Stimulated activated CD4-positive, alpha-beta T cell treated with anti-CD3 and anti-CD28 coated beads, Interleukin-4, amount 100 ng/mL, for 1 hour (primary cell): ENCODE measurements around the gene RNF39.

Experiments
- DNase-seq: peaks from one replicate; pipeline ENCODE4 v3.0.0-alpha.2; 2020

The RNF39 gene

DNA sequence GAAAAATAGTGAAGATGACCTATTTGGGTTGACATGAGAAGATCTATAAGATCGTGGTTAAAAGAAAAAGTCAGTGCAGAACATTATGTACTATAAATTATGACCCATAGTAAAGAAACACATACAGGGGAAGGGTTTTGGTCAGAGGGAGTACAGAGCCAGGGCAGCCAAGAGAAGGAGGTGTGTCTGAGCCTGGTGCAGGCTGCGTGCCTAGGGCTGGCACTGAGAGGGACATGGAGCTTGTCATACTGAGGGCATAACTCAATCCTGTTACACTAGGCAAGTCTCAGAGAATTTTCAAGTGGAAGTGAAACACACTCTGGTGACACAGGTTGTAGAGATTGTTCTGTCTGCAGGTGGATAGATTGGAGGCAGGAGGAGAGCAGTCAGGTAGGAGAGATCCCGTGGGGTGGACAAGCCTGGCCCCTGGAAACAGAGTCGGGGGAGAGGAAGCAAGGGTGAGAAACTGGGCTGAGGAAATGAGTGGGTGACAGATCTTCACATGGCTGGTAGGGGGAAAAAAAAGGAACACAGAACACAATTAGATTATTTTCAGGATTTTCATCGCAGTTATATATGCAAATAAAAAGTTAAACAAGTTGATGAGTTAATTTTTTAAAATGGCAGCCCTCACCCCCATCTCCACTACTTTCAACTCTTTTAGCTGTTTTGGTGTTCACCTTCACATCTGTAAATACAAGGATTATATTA is 18.5 kb upstream of the RNF39 start:
- no peak for DNase-seq

DNA sequence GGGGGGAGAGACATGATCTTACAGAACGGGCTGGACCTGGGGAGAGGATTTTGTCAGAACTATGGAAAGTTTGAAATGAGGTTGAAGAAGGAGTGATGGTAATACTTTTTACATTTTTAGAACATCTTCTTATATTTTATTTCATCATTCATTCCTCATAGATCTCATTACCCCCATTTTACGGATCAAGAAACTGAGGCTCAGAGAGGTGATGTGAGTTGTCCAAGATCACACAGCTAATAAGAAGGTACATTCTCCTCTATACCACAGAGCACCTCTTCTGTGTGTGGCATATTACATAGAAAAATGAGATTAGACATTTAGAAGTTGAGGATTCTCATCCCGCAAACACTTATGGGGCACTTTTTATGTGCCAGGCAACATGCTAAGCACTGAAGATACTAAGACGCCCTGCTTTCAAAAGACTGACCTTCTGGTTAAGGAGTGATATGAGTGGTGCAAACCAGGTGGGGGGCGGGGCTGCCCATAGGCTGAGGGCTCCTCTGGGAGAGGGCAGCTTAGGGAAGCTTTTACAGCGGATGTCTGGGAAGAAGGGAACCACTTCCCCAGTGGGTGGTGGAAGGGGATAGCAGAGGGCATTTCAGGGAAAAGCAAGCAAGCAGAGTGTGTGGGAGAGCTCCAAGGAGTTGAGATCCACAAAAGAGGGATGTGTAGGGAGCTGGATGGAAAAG is 17.4 kb upstream of the RNF39 start:
- no peak for DNase-seq

- no peak for DNase-seq
Observed at GRCh38 chr6:30091577-30092381, 16.2 kb upstream of the RNF39 start.

GRCh38 chr6:30087876-30088275 is 12.3 kb upstream of the RNF39 start:
- no peak for DNase-seq

GRCh38 chr6:30077218-30077617 is 1.6 kb upstream of the RNF39 start:
- no peak for DNase-seq

DNA sequence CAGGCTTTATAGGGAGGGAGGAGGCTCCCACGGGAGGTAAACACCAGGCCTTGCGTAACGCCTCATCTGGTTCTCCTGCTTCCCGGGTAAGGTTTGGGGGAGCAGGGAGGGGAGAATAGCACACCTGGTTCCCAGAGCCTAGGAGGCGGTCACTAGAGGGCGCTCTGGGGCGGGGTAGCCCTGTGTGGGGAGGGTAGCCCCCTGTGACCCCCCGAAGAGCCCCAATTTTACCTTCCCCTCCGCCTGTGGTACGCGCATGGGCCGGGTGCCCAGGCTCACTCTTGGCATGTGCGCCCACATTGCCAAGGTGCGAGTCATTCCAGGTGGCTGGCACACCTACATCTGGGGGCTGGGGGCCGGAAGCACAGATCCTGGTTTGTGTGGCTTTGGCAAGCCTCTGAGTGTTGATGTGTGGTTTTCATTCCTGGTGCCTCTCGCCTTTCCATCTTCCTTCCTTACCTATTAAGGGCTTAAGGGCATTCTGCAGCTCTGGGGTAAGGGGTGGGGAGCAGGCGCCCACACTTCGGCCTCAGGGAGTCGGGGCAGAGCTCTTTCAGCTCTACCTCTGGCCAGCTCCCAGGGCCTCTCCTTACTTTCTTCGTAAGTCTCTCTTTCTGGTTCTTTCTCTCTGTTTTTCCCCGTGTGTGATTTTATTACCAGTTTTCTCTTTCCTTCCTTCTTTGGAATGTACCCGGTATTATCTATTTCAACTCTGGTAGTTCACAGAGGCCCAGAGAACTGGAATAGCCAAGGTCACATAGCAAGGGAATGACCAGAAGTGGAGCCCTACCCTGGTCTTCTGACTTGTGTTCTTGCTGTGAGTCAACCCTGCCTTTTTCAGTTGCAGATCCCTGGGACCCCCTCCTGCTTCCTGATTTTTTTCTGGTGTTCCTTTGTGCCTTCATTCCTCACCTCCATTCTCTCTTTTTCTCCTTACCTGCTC is 492 bp upstream of the RNF39 start:
- peak; percentile 29 for DNase-seq

DNA sequence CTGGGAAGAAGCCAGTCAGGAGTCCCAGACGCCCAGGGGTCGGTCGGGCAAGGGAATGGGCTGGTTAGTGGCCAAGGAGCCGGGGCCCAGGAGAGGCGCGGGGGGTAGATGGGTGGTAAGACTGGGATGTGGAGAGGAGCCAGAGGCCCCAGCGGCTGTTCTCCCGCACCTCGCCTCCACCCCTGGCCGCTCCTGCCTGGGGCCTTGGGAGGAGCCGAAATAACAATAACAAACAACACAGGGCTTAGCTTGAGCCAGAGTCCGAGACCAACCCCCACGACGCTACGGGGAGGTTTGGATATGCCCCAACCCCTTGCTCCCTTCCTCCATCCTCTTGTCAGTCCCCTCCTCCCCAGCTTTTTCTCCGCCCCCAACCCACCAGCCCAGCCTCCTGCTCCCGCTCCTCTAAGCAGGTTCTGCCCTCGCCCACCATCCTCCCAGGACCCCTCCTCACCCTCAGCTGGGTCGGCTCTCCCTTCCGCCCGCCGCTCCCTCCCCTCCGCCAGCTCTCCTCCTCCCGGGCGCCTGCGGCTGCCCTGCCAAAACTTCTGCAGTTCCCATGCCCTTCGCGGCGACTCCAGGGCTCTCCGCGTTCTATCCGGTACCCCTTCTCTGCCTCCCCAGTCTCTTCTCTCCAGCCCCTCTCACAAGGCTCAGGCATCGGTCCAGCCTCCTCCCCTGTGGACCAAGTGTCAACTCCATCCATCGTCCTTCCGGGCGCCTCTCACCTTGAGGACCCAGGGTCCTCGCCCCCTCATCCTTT is 1.1 kb downstream of the RNF39 start:
- no peak for DNase-seq

DNA sequence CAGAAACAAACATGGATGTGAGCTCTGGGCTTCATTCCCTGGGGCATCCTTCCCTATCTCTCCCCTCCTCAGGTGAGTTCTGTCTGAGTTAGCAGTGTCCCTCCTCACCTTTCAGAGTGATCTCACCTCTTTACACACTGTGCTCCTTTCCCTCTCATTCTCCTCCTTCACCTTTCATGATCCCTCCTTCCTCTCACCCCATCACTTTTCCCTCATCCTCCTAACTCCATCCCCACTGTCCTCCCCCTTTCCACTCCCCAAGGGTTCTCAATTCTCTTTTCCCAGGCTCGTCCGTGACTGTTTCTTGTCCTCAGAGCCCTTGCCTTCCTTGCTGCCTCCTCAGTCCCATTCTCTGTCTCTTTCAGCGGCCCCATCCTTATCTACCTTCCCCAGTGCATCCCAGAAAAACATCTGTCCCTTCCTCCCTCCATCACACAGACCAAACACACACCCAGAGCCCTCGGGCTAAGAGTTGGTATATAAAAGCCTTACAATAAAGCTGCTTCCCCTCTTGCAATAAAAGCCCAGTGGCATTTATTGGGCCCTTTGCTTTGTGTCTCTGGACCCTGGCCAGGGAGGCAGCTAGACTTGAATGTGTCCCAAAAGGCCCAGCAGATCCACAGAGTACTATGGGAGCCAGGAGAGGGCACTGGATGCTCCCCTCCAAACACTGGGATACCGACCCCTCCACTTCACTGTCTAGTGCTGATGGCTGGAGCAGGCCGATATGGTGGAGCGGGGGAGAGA is 1.9 kb downstream of the RNF39 start:
- no peak for DNase-seq

DNA sequence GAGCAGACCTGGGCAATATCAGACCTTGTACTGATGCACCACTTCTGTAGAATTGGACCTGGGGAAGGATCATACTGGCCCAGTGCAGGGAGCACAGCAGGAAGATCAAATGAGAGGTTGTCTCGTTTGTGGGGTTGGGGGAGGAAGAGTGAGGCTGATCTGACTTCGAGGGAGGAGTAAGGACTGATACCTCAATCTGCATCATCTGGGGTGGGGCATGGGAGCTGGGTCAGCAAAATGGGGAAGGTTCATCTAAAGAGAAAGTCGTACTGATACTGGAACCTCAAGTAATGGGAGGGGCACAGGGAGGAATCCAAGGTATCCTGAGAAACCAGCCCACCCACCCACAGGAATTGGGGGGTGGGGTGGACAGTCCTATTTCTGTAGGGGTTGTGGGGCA is 3.7 kb downstream of the RNF39 start:
- DNase-seq: no peak

- DNase-seq: no peak
Observed at GRCh38 chr6:30071081-30071818, 4.3 kb downstream of the RNF39 start.

DNA sequence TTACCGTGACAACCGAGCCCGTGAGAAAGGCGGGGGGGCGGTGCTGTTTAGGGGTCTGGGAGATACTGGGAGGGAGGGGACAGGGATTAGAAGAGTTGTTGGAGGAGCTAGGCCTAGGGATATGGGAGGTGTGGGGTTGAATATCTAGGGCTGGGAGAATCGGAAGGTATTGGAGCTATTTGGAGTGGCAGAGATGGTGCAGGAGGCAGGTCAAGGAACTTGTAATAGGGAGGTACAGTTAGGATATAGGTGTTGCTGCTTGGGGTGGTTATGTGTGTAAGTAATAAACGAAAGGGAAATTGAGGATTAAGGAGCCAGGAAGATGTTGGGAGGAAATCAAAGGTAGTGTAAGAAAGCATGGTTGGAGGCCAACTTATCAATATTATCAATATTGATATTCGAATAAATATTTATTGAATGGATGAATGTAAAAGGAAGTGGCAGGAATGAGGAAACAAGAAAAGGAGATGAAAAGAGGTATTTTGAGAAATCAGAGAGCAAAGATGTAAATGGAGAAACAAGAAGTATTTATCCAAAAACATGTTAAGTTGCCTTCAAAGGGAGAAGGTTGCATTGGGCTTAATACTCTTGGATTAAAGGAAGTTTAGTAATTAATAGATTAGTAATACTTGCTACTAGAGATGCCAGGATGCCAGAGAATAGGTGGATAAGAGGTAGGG is 8.0 kb downstream of the RNF39 start:
- no peak for DNase-seq

- DNase-seq: peak; percentile 98
Observed at GRCh38 chr6:30066577-30067459, 8.8 kb downstream of the RNF39 start, which contains the start of gene PPP1R11. PPP1R11 (plus strand) TSS chr6:30067198; CDS start chr6:30067411, 213 bp downstream.

- DNase-seq: no peak
Observed at GRCh38 chr6:30066082-30066481, 9.5 kb downstream of the RNF39 start.

- DNase-seq: no peak
Observed at GRCh38 chr6:30063315-30063714, 12.3 kb downstream of the RNF39 start.

DNA sequence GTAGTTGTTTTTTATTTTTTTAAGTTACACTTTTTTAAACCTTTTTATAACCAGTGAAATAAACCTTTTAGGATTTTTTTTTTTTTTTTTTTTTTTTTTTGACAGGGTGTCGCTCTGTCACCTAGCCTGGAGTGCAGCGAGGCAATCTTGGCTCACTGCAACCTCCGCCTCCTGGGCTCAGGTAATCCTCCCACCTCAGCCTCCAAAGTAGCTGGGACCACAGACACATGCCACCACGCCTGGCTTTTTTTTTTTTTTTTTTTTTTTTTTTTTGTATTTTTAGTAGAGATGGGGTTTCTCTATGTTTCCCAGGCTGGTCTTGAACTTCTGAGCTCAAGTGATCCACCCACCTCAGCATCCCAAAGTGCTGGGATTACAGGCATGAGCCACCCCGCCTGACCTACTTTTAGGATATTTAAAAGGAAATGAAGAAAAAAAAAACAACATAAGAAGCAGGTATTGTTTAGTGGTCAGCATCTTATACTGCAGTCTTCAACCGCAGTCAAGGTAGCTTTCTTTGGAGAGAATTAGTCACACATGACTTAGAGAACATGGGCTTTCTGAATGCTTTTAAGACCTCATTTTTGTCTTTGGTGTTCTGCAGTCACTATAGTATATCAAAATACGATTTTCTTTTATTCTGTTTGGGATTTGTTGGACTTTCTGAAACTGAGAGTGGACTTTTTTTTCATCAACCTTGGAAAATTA is 12.9 kb downstream of the RNF39 start:
- DNase-seq: no peak

- no peak for DNase-seq
Observed at GRCh38 chr6:30061858-30062458, 13.6 kb downstream of the RNF39 start.

DNA sequence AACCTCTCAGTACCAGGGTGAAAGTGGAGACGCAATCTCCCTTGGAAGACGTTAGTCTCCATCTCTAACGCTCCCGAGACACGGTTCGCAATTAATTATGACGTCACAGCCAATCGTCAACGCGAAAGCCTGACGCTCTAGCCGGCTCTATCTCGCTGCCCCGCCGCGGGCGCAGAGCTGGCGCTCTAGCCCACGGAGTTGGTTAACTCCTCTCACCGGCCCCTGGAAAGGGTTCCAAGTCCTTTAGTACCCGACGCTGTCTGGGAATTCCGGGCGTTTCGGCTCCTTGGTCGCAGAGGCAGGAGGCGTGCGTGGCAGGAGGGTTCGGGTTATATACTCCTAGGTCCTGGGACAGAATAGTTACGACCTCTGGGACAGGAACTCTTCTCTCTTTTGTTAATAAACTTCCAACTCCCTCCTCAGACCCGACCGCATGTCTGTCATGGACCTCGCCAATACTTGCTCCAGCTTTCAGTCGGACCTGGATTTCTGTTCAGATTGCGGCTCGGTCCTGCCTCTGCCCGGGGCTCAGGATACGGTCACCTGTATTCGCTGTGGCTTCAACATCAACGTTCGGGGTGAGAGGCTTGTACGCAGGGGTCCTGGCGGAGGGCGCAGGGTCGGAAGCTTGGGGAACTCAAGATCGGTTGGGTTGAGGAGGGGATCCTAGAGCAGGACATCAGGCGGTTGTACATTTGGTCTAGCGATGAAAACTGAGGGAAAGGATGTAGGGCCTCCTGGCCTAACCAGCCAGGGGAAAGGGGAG is 14.3 kb downstream of the RNF39 start, which contains the start of gene POLR1H:
Gene POLR1H (plus strand): TSS at position 174 of the 766 bp plus-strand sequence. CDS start 260 bp downstream, at position 434.
- DNase-seq: peak; percentile 84
